ENCODE results near the gene KIAA1958. TPM values are rescaled to one million over a fixed set of nuclear protein-coding genes. Genes with fewer than 3 reads are reported as not detected.
A peak's percentile ranks its signal among the peaks of the same experiment; 100 is the strongest.

Gene KIAA1958
- total and polyA plus RNA-seq, 2 donors (not counting 1 experiment from before 2014, with no cell fraction given): 2.4 to 15.3 TPM

GRCh38 chr9:112629671-112630485, 143.3 kb downstream of the KIAA1958 start:
- H3K27ac Mint-ChIP-seq: no peak overlapping the region
- no peaks in the 10 kb centered on the region for H3K9me3 ChIP-seq (ENCODE audit: control extremely low read depth in 1 of 3, control insufficient read depth in 2 of 3, insufficient read depth in 1 of 3, low read length in 2 of 3)
- ATAC-seq (ENCODE audit: low read depth) (no peak), DNase-seq (no peak)
- H3K4me2 ChIP-seq (replicated peaks; ENCODE audit: low read depth, low read length, poor library complexity, severe bottlenecking): no peak overlapping the region
- H3K4me3 ChIP-seq (ENCODE audit: control extremely low read depth in 1 of 5, extremely low read depth in 1 of 5, insufficient read depth in 1 of 5, low read depth in 2 of 5, low read length in 4 of 5): no peak overlapping the region
- ChIA-PET POLR2A (no interaction called here), CTCF (no interaction called here)
- no peaks in the 10 kb centered on the region for H3K9me3 Mint-ChIP-seq (ENCODE audit: insufficient read depth)
- 100% methylated on average over 2 of the region's 6 CpGs for WGBS (ENCODE audit: insufficient coverage)
- H3K9ac ChIP-seq (ENCODE audit: low read length): no peak overlapping the region
- peaks cover 8% of the 10 kb centered on the region for H3K4me1 Mint-ChIP-seq
- no peaks in the 10 kb centered on the region for H3K27me3 ChIP-seq (replicated peaks in 1 of 4; ENCODE audit: control extremely low read depth in 1 of 4, control insufficient read depth in 3 of 4, insufficient read depth in 4 of 4, low read length in 3 of 4)
- H3K79me2 ChIP-seq (ENCODE audit: control insufficient read depth, insufficient read depth, low read length): no peaks in the 10 kb centered on the region
- no peaks in the 10 kb centered on the region for H3K36me3 ChIP-seq (replicated peaks in 1 of 2; ENCODE audit: control extremely low read depth in 1 of 2, control insufficient read depth in 1 of 2, extremely low read depth in 1 of 2, insufficient read depth in 2 of 2, low read length in 1 of 2)
- H4K20me1 ChIP-seq (ENCODE audit: control insufficient read depth, insufficient read depth, low read length, poor library complexity, severe bottlenecking): no peaks in the 10 kb centered on the region
- no peaks in the 10 kb centered on the region for H3K27me3 Mint-ChIP-seq
- H2AFZ ChIP-seq (ENCODE audit: insufficient read depth, low read depth, low read length, poor library complexity, severe bottlenecking): no peak overlapping the region
- TF ChIP-seq EZH2 (IDR thresholded peaks at IDR 0.05; ENCODE audit: borderline replicate concordance, insufficient read depth, low read depth, low read length, poor library complexity, severe bottlenecking) (no peak), CTCF (IDR thresholded peaks at IDR 0.05) (no peak)
- H3K4me1 ChIP-seq (ENCODE audit: control insufficient read depth in 2 of 2, insufficient read depth in 2 of 2, low read length in 2 of 2): peaks cover 3 to 4% of the 10 kb centered on the region in 2 donors
- no peak overlapping the region for H3K4me3 Mint-ChIP-seq
- no peak overlapping the region for H3K27ac ChIP-seq (ENCODE audit: low read length in 2 of 2)
- intact Hi-C loops (cut with micrococcal nuclease): no loop called here

DNA sequence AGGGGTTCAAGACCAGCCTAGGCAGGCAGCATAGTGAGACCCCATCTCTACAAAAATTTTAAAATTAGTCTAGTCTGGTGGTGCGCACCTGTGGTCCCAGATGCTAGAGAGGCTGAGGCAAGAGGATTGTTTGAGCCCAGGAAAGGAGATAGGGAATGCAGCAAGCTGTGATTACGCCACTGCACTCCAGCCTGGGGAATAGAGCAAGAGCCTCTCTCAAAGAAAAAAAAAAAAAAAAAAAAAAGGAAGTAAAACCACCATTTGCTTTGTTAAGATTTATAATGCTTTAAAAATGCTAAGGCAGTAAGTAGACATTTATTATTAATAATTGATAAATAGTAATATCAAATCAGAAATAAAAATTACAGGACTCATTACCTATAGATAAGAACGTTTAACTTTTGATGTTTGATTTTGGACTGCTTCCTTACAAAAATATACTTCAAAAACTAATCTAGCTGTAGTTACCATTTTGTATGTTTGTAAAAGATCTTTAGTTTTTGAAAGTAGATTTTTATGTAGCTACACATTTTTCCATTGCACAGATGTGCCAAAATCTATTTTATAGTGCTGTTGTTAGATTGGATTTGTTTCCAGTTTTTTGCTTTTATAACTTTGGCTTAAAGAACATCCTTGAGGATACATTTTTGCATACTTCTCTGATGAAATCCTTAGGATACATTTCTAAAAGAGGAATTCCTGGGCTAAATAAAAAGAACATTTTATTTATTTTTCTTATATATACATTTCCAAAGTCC, 144.9 kb downstream of the KIAA1958 start:
- no peak for TF ChIP-seq EZH2 (IDR thresholded peaks at IDR 0.05; ENCODE audit: borderline replicate concordance, insufficient read depth, low read depth, low read length, poor library complexity, severe bottlenecking)
- no peak for TF ChIP-seq CTCF (IDR thresholded peaks at IDR 0.05)
- Histone ChIP-seq H3K36me3 (replicated peaks in 1 of 2; ENCODE audit: control extremely low read depth in 1 of 2, control insufficient read depth in 1 of 2, extremely low read depth in 1 of 2, insufficient read depth in 2 of 2, low read length in 1 of 2) (no peaks in the 10 kb centered on the region), H3K79me2 (ENCODE audit: control insufficient read depth, insufficient read depth, low read length) (no peaks in the 10 kb centered on the region), H3K27me3 (replicated peaks in 1 of 4; ENCODE audit: control extremely low read depth in 1 of 4, control insufficient read depth in 3 of 4, insufficient read depth in 4 of 4, low read length in 3 of 4) (no peaks in the 10 kb centered on the region), H4K20me1 (ENCODE audit: control insufficient read depth, insufficient read depth, low read length, poor library complexity, severe bottlenecking) (no peaks in the 10 kb centered on the region), H3K9me3 (ENCODE audit: control extremely low read depth in 1 of 3, control insufficient read depth in 2 of 3, insufficient read depth in 1 of 3, low read length in 2 of 3) (no peaks in the 10 kb centered on the region), H3K4me1 (ENCODE audit: control insufficient read depth in 2 of 2, insufficient read depth in 2 of 2, low read length in 2 of 2) (peaks cover 3 to 4% of the 10 kb centered on the region in 2 donors), H2AFZ (ENCODE audit: insufficient read depth, low read depth, low read length, poor library complexity, severe bottlenecking) (peak overlapping the region; percentile 40), H3K4me3 (ENCODE audit: control extremely low read depth in 1 of 5, extremely low read depth in 1 of 5, insufficient read depth in 1 of 5, low read depth in 2 of 5, low read length in 4 of 5) (no peak overlapping the region), H3K9ac (ENCODE audit: low read length) (no peak overlapping the region), H3K4me2 (replicated peaks; ENCODE audit: low read depth, low read length, poor library complexity, severe bottlenecking) (peak overlapping the region; percentile 18), H3K27ac (ENCODE audit: low read length in 2 of 2) (no peak overlapping the region)
- WGBS (ENCODE audit: insufficient coverage): no CpG with 5 or more reads among the region's 3 CpGs
- no peak overlapping the region for H3K4me3 Mint-ChIP-seq
- H3K27ac Mint-ChIP-seq: no peak overlapping the region
- DNase-seq (peak; percentile 23), ATAC-seq (ENCODE audit: low read depth) (no peak)
- intact Hi-C loops (cut with micrococcal nuclease): no loop called here
- ChIA-PET CTCF (interaction anchor here (0.7 kb wide), 1 partner anchor 335 kb away, joined by 7 read pairs; no protein-coding TSS in a partner anchor), POLR2A (no interaction called here)
- H3K4me1 Mint-ChIP-seq: peaks cover 8% of the 10 kb centered on the region
- H3K27me3 Mint-ChIP-seq: no peaks in the 10 kb centered on the region
- no peaks in the 10 kb centered on the region for H3K9me3 Mint-ChIP-seq (ENCODE audit: insufficient read depth)
